ENCODE data around the gene MED31. TPM values are rescaled to one million over a fixed set of nuclear protein-coding genes. Genes with fewer than 3 reads are reported as not detected.
"Not testable (repeated sequence)": the region's sequence is repeated elsewhere in the genome, so short reads cannot be mapped to it uniquely, and the experiment has no call there.

The MED31 gene
- polyA plus RNA-seq, 3 donors: 25.4 to 26.6 (median 26.2) TPM

DNA sequence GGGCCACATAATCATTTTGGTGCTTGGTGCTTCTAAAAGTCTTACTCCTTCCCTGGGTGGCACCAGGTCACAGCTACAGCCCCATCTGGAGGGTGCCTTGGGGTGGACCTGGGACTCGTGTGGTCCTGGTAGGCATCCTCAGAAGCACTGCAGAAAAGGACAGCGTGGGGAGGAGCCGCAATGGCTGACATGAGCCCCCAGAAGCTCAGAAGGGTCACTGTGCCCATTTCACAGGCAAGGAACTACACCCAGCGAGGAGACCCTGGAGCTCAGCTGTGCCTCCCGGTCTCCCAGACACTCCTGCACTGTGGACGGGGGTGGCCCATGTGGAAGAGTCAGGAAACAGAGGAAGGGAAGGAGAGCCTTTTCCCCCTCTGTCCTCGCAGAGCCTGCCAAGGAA, 26.5 kb upstream of the MED31 start:
- DNase-seq (ENCODE audit: low read depth in 3 of 3, low spot score in 2 of 3): no peak

GRCh38 chr17:6677158-6677831, 25.9 kb upstream of the MED31 start:
- no peak for DNase-seq (ENCODE audit: low read depth in 3 of 3, low spot score in 2 of 3)

DNA sequence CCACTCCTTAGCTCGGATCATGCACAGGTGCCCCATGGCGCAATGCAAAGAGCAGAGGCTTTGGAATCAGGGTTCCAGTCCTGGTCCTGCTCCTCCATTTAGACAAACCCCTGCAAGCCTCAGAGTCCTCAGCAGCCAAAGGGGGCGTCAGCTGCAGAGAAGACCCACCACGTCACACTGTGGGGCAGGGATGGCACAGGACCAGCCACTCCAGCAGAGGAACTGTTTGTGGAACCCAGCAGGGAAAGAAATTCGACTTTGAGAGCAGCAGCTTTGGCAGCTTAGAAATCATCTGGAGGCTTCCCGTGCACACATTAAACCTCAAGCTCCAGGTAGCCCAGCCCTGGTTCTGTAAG, 25.4 kb upstream of the MED31 start:
- DNase-seq (ENCODE audit: low read depth in 3 of 3, low spot score in 2 of 3): no peak

DNA sequence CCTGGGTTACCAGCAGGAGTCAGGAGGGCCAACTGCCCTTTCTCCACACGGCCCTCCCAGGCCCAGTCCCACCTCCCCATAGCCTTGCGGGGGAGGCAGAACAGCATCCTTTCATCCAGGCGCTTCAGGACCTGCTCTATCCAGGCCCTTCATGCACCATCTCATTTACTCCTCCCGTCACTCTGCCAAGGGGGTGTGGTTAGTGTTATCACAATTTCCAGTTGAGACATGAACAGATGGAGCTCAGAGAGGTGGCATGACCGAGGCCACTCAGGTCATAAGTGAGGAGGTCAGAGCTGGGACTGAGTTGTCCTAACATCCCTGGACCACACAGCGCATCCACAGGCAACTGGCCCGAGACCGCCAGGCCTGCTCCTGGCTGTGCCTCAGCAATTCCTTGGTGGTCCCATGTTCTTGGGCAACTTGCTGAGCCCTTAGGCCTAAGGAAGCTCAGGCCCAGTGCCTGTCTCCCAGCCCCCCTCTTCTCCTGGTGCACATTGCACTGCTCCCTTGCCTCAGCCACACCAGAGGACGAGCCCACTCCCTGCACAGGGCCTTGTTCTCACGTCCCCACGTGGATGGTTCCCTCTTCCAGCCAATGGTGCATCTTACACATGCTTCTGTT, 23.9 kb upstream of the MED31 start:
- no peak for DNase-seq (ENCODE audit: low read depth in 3 of 3, low spot score in 2 of 3)

DNA sequence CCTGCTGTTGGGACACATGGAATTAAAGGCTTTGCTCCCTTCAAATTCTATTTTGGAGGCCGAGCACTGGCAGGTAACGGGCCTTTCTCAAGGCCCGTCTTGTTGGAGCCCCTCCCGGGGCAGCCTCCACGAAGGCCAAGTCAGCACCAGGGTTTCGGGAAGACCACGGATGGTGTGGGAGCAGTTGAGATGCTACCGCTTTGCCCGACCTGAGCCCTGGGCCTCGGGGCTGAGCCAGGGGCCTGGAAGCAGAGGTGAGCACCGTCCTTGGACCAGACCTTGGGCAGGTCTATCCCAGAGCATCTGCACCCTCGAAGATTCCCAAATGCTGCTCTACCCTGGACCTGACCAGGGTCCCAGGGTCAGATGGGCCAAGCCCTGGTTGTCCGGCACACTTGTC, 23.2 kb upstream of the MED31 start:
- no peak for DNase-seq (ENCODE audit: low read depth in 3 of 3, low spot score in 2 of 3)

GRCh38 chr17:6671431-6671830, 20.0 kb upstream of the MED31 start:
- DNase-seq (ENCODE audit: low read depth in 3 of 3, low spot score in 2 of 3): no peak

DNA sequence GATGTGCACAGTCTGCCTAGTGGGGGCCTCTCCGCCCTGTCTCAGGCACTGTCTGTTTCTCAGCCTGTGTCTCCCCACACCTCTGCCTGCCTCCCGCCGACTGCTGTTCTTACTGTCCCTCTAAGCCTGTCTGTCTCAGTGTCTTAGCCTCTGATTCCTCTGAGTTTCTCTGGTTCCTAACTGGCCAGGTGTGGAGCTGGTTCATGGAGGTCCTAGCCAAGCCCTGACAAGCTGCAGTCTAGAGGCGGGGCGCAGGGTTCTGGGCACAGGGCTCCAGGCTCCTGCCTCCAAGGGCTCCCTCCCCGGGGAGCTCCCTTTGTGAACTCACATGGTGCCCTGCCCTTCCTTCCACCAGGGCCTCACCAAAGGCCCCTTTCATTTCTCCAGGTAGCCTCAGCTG, 19.6 kb upstream of the MED31 start:
- DNase-seq (ENCODE audit: low read depth in 3 of 3, low spot score in 2 of 3): no peak

DNA sequence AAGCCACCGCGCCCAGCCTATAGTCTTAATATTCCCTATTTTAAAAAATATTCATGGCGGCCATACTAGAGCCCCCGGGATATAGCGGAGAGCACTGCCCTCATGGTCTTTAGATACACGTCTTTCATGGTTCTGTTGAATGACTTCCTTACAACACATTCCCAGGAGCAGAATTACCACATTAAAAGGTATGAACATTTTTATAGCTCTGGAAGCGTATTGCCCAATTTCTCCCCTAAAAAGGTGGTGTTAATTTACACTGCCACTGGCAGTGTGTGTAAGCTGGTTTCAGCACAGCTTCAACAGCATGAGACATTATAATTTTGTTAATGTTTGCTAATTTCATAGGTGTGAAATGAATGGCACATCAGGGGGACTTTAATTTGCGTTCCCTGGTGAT, 19.2 kb upstream of the MED31 start:
- DNase-seq (ENCODE audit: low read depth in 3 of 3, low spot score in 2 of 3): no peak

DNA sequence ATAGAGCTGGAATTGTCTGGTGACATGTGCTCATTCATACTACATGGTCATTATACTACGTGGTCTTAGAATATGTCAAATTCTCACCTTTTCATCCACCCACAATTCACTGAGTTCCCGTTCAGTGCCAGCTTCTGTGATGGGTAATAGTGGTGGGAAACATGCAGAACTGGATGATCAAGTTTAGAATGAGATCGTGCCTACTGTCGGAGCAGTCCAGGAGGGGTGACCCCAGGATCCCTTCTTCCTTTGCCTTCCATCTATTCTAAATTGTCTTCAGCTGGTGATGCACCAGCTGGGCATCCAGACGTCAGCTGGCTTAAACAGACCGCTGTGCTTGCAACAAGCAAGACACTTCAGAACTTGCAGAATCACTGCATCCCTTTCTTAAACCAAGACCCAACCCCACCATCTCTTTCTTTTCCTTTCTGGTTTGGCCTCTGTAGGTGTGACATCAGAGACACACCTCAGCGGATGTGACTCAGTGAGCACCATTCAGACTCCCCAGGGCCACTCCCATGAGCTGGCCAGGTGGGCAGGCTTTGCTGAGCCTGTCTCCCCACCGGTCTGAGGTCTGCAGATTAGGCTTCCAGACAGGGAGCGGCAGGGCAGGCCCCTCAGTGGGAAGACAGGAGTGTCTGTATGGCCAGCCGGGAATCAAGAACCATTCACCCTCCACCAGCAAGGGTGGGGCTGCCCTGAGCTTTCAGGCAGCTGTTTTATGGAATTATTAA, 18.2 kb upstream of the MED31 start:
- DNase-seq (ENCODE audit: low read depth in 3 of 3, low spot score in 2 of 3): no peak

- no peak for DNase-seq (ENCODE audit: low read depth in 3 of 3, low spot score in 2 of 3)
Measured at GRCh38 chr17:6668727-6669425, 17.5 kb upstream of the MED31 start.

- DNase-seq (ENCODE audit: low read depth in 3 of 3, low spot score in 2 of 3): no peak
Measured at GRCh38 chr17:6668219-6668618, 16.8 kb upstream of the MED31 start.

- DNase-seq (ENCODE audit: low read depth in 3 of 3, low spot score in 2 of 3): no peak
Measured at GRCh38 chr17:6667516-6667915, 16.1 kb upstream of the MED31 start.

- no peak for DNase-seq (ENCODE audit: low read depth in 3 of 3, low spot score in 2 of 3)
Measured at GRCh38 chr17:6666557-6666956, 15.2 kb upstream of the MED31 start.

GRCh38 chr17:6666077-6666521, 14.7 kb upstream of the MED31 start:
- DNase-seq (ENCODE audit: low read depth in 3 of 3, low spot score in 2 of 3): peak in 1 of 3 donors; percentile 63

DNA sequence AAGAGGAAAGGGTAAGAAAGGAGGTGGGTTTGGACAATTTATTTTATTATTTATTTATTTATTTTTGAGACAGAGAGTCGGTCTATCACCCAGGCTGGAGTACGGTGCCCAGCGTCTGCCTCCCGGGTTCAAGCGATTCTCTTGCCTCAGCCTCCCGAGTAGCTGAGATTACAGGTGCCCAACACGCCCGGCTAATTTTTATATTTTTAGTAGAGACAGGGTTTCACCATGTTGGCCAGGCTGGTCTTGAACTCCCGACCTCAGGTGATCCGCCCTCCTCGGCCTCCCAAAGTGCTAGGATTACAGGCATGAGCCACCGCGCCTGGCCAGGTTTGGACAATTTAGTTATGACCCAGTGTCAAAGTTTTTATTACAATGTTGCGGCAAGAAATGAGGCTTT, 11.8 kb upstream of the MED31 start:
- DNase-seq (ENCODE audit: low read depth in 3 of 3, low spot score in 2 of 3): not testable (repeated sequence)

- DNase-seq (ENCODE audit: low read depth in 3 of 3, low spot score in 2 of 3): no peak
Measured at GRCh38 chr17:6661464-6661848, 10.1 kb upstream of the MED31 start.

- no peak for DNase-seq (ENCODE audit: low read depth in 3 of 3, low spot score in 2 of 3)
Measured at GRCh38 chr17:6660805-6661463, 9.5 kb upstream of the MED31 start.

DNA sequence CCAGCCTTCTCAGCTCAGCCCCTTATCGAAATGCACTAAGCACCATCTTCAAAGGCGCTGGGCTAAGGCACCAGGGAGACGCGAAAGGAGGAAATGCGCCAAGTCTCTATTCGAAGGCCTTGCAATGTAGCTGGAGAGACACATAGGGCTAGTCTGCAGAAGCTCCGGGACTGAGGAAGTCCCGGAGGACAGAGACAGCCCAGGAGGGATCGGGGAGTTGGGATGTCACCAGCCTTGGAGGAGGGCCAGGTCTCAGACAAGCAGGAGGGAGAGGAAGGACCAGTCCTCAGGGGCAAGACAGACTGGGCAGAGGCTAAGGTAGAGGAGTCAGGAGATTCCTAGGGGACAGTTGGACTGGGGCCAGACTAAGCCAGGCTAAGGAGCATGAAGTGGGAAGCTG, 8.7 kb upstream of the MED31 start:
- DNase-seq (ENCODE audit: low read depth in 3 of 3, low spot score in 2 of 3): no peak

- not testable (repeated sequence) for DNase-seq (ENCODE audit: low read depth in 3 of 3, low spot score in 2 of 3)
Measured at GRCh38 chr17:6658411-6658810, 7.0 kb upstream of the MED31 start.

GRCh38 chr17:6657633-6658287, 6.4 kb upstream of the MED31 start:
- DNase-seq (ENCODE audit: low read depth in 3 of 3, low spot score in 2 of 3): no peak

Data from right renal cortex interstitium (tissue), 3 donors.